Thyroid gland (tissue), 4 donors: ENCODE data around the gene SLC19A1. TPM values are rescaled to one million over a fixed set of nuclear protein-coding genes. Genes with fewer than 3 reads are reported as not detected.

Source experiments
- DNase-seq, 2 donors: peaks; one replicate each; pipeline ENCODE4 v3.0.0-alpha.2; 2019
- H3K27ac ChIP-seq, 3 donors: fragments of 200-600 bp; sonication (generic); 1 replicate in 2 of 3; 2 replicates in 1 of 3; pipeline ENCODE4 v1.5.1; 2016 to 2019; ENCODE audit warnings: mild to moderate bottlenecking in 1 of 3, moderate library complexity in 1 of 3
- H3K27me3 ChIP-seq: fragments of 200-600 bp; sonication (generic); one replicate; pipeline ENCODE4 v1.5.1; 2019
- H3K36me3 ChIP-seq, 2 donors: fragments of 200-600 bp; sonication (generic); one replicate each; pipeline ENCODE4 v1.5.1; 2016 to 2019
- H3K4me1 ChIP-seq, 2 donors: fragments of 200-600 bp; sonication (generic); one replicate each; pipeline ENCODE4 v1.5.1; 2017 to 2019
- H3K4me3 ChIP-seq, 3 donors: fragments of 200-600 bp; sonication (generic); replicated peaks in 1 of 3; 1 replicate in 2 of 3; 2 replicates in 1 of 3; pipeline ENCODE4 v1.5.1; 2016; ENCODE audit warnings: mild to moderate bottlenecking in 1 of 3
- H3K9me3 ChIP-seq: fragments of 200-600 bp; sonication (generic); one replicate; pipeline ENCODE4 v1.5.1; 2017
- CTCF ChIP-seq, 6 experiments: fragments of 200-600 bp in 3 of 6; fragments of 450-650 bp in 3 of 6; sonication (generic) in 3 of 6; IDR thresholded peaks; one replicate each; pipeline ENCODE4 v1.5.1; 2016 to 2019; ENCODE audit warnings: antibody characterized with exemption in 6 of 6, mild to moderate bottlenecking in 2 of 6, inconsistent platforms in 1 of 6, moderate library complexity in 1 of 6
- POLR2A ChIP-seq, 2 donors: fragments of 450-650 bp; IDR thresholded peaks; one replicate each; pipeline ENCODE4 v1.6.1; 2017; ENCODE audit warnings: antibody characterized with exemption in 2 of 2, mild to moderate bottlenecking in 2 of 2, moderate library complexity in 1 of 2
- WGBS, 2 donors: methylation state at CpG; one replicate each; pipeline ENCODE4 v1.1.5; 2017; 5-methylcytosine and 5-hydroxymethylcytosine counted together
- intact Hi-C: fragments of 100-400 bp; cut with DNase I; formaldehyde crosslinking; loops from one replicate; pipeline ENCODE4 v1.15.1; 2023
- total RNA-seq, 4 donors: library from RNA; depleted of rRNA; stranded (reverse); fragments of >200 nt; gene quantifications; one replicate each; pipeline ENCODE4 v1.2.3, GENCODE V29; 2016

Gene SLC19A1
- total RNA-seq, 4 donors from 2014 or later = 7.6 to 15.5 (median 12.2) TPM

- Histone ChIP-seq H3K4me3 (no peak overlapping the region), H3K27ac (no peak overlapping the region), H3K27me3 (no peaks in the 10 kb centered on the region), H3K36me3 (peaks cover 8 to 11% of the 10 kb centered on the region in 2 donors), H3K4me1 (no peaks in the 10 kb centered on the region), H3K9me3 (no peaks in the 10 kb centered on the region)
- no peak for TF ChIP-seq CTCF (IDR thresholded peaks at IDR 0.05)
- no peak for TF ChIP-seq POLR2A (IDR thresholded peaks at IDR 0.05)
- intact Hi-C loops = no loop called here
- no peak for DNase-seq
- WGBS, 2 donors = 73 to 100% methylated on average over 1 to 4 of the region's 13 CpGs
These were observed 35.3 kb downstream of the SLC19A1 start for GRCh38 chr21:45506836-45507522.

GRCh38 chr21:45506241-45506817 lies 35.9 kb downstream of the SLC19A1 start:
- H3K9me3 ChIP-seq = no peaks in the 10 kb centered on the region
- intact Hi-C loops = no loop called here
- no peak for DNase-seq
- peaks cover 5 to 11% of the 10 kb centered on the region in 2 donors for H3K36me3 ChIP-seq
- H3K4me1 ChIP-seq = no peaks in the 10 kb centered on the region
- H3K4me3 ChIP-seq = no peak overlapping the region
- H3K27ac ChIP-seq = no peak overlapping the region
- no peak for TF ChIP-seq CTCF (IDR thresholded peaks at IDR 0.05)
- no peak for TF ChIP-seq POLR2A (IDR thresholded peaks at IDR 0.05)
- no peaks in the 10 kb centered on the region for H3K27me3 ChIP-seq
- WGBS, 2 donors = 86 to 91% methylated on average over 13 to 22 of the region's 22 CpGs

GRCh38 chr21:45505416-45506021 lies 36.7 kb downstream of the SLC19A1 start:
- no peak for DNase-seq
- WGBS, 2 donors = 77 to 92% methylated on average over 14 to 15 of the region's 33 CpGs
- no peaks in the 10 kb centered on the region for H3K4me1 ChIP-seq
- peaks cover 3 to 11% of the 10 kb centered on the region in 2 donors for H3K36me3 ChIP-seq
- TF ChIP-seq CTCF (IDR thresholded peaks at IDR 0.05) (no peak), POLR2A (IDR thresholded peaks at IDR 0.05) (no peak)
- no peaks in the 10 kb centered on the region for H3K9me3 ChIP-seq
- H3K27ac ChIP-seq = no peak overlapping the region
- intact Hi-C loops = no loop called here
- no peak overlapping the region for H3K4me3 ChIP-seq
- no peaks in the 10 kb centered on the region for H3K27me3 ChIP-seq

- Histone ChIP-seq H3K9me3 (no peaks in the 10 kb centered on the region), H3K27ac (no peak overlapping the region), H3K27me3 (no peaks in the 10 kb centered on the region), H3K4me3 (no peak overlapping the region), H3K36me3 (peaks cover 0 to 6% of the 10 kb centered on the region in 2 donors), H3K4me1 (no peaks in the 10 kb centered on the region)
- DNase-seq = no peak
- intact Hi-C loops = no loop called here
- TF ChIP-seq POLR2A (IDR thresholded peaks at IDR 0.05) (no peak), CTCF (IDR thresholded peaks at IDR 0.05) (no peak)
- 89 to 92% methylated on average over 5 to 14 of the region's 41 CpGs for WGBS, 2 donors
These were observed 37.5 kb downstream of the SLC19A1 start for GRCh38 chr21:45504516-45505415.
